C4-2B (cell line): Measurements from ENCODE around the gene EIF4G1.

Source experiments
- H3K27ac ChIP-seq: fragments of 450-650 bp; 2 replicates; pipeline ENCODE4 v1.5.1; 2017
- ZFX ChIP-seq: fragments of 450-650 bp; IDR thresholded peaks from 2 replicates; pipeline ENCODE4 v1.6.1; 2017
- TF ChIP-seq, protein P1 (sequence below): fragments of 450-650 bp; conservative IDR thresholded peaks from 2 replicates; pipeline ENCODE4 v1.5.1; 2017; ENCODE audit warnings: mild to moderate bottlenecking

EIF4G1 gene

DNA sequence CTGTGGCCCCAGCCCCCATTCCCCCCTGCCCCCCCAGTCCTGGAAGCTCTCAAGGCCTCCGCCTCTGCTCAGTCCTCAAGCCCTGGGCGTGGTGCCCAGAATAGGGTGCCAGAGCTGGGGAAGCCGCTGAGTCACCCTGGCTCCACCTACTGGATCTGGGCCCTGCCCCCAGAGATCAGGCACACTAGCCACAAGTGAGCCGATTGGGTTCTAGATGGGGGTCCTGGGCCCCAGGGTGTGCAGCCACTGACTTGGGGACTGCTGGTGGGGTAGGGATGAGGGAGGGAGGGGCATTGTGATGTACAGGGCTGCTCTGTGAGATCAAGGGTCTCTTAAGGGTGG, 5.7 kb downstream of the EIF4G1 start:
- TF ChIP-seq, protein P1, sequence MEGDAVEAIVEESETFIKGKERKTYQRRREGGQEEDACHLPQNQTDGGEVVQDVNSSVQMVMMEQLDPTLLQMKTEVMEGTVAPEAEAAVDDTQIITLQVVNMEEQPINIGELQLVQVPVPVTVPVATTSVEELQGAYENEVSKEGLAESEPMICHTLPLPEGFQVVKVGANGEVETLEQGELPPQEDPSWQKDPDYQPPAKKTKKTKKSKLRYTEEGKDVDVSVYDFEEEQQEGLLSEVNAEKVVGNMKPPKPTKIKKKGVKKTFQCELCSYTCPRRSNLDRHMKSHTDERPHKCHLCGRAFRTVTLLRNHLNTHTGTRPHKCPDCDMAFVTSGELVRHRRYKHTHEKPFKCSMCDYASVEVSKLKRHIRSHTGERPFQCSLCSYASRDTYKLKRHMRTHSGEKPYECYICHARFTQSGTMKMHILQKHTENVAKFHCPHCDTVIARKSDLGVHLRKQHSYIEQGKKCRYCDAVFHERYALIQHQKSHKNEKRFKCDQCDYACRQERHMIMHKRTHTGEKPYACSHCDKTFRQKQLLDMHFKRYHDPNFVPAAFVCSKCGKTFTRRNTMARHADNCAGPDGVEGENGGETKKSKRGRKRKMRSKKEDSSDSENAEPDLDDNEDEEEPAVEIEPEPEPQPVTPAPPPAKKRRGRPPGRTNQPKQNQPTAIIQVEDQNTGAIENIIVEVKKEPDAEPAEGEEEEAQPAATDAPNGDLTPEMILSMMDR = no peak
- H3K27ac ChIP-seq = peak overlapping the region; percentile 74

DNA sequence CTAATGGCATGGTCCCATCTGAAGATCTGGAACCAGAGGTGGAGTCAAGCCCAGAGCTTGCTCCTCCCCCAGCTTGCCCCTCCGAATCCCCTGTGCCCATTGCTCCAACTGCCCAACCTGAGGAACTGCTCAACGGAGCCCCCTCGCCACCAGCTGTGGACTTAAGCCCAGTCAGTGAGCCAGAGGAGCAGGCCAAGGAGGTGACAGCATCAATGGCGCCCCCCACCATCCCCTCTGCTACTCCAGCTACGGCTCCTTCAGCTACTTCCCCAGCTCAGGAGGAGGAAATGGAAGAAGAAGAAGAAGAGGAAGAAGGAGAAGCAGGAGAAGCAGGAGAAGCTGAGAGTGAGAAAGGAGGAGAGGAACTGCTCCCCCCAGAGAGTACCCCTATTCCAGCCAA, 7.3 kb downstream of the EIF4G1 start:
- TF ChIP-seq, protein P1 = no peak
- TF ChIP-seq ZFX = no peak
- H3K27ac ChIP-seq = peak overlapping the region; percentile 74; the same call in 1 of the 2 replicates

DNA sequence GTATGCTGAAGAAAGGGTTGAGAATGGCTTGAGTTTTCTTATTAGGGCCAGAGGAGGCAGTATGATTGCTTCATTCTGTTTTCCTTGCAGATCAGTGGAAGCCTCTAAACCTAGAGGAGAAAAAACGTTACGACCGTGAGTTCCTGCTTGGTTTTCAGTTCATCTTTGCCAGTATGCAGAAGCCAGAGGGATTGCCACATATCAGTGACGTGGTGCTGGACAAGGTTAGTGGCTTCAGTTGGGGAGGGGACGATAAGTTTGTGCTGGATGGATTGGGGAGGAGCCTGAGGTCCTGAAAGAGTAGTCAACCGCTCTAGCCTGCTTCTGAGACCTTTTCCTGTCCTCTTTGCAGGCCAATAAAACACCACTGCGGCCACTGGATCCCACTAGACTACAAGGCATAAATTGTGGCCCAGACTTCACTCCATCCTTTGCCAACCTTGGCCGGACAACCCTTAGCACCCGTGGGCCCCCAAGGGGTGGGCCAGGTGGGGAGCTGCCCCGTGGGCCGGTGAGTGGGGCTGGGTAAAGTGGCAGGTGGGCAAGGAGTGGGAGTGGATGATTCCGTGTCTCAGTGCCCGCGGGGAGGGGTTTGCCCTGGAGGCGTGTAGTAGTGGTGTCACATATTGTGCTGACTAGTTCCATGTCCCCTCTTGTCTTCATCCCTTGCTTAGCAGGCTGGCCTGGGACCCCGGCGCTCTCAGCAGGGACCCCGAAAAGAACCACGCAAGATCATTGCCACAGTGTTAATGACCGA, 8.5 kb downstream of the EIF4G1 start:
- no peak overlapping the region for H3K27ac ChIP-seq
- TF ChIP-seq, protein P1 = no peak
- no peak for TF ChIP-seq ZFX

DNA sequence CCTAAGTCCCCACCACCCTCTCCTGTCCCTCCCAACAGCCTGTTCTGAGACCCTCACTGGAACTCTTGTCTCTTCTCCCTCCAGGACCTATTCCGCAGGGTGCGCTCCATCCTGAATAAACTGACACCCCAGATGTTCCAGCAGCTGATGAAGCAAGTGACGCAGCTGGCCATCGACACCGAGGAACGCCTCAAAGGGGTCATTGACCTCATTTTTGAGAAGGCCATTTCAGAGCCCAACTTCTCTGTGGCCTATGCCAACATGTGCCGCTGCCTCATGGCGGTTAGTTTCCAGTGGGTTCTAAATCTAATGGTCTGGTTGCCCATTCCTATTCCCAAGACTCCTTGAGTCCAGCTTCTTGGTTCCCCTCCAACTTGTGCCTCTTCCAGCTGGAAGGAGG, 9.3 kb downstream of the EIF4G1 start:
- no peak overlapping the region for H3K27ac ChIP-seq
- TF ChIP-seq ZFX = no peak
- TF ChIP-seq, protein P1 = no peak

DNA sequence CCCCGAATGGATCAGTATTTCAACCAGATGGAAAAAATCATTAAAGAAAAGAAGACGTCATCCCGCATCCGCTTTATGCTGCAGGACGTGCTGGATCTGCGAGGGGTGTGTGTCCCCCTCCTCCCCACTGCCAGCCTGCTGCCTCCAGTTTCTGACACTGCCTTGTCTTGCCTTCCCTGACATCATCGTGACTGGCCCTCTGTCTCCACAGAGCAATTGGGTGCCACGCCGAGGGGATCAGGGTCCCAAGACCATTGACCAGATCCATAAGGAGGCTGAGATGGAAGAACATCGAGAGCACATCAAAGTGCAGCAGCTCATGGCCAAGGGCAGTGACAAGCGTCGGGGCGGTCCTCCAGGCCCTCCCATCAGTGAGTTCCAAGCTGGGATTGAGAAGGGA, 10.9 kb downstream of the EIF4G1 start:
- TF ChIP-seq ZFX = no peak
- TF ChIP-seq, protein P1 = no peak
- H3K27ac ChIP-seq = no peak overlapping the region

DNA sequence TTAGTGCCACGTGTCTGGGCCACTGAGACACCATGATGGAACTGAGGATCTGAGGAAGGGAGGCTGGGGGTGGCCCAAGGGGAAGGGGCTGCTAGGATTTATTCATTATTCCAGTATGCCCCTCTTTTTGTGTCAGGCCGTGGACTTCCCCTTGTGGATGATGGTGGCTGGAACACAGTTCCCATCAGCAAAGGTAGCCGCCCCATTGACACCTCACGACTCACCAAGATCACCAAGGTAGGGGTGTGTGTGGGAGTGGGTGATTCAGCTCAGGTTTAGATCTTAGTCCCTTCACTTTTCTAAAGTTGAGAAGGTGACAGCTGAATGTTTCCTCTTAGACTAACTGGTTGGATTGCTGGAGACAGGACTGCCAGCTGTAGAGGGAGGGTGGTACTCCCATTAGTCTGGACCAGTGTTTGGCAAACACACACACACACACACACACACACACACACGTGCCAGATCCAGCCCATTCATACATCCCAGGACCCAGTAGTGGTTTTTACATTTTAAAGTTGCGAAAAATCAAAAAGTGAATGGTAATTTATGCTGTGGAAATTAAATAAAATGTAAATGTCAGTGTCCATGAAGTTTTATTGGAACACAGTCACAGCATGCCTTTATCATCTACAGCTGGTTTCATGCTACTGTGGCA, 11.4 kb downstream of the EIF4G1 start:
- TF ChIP-seq, protein P1 = no peak
- TF ChIP-seq ZFX = no peak
- no peak overlapping the region for H3K27ac ChIP-seq

DNA sequence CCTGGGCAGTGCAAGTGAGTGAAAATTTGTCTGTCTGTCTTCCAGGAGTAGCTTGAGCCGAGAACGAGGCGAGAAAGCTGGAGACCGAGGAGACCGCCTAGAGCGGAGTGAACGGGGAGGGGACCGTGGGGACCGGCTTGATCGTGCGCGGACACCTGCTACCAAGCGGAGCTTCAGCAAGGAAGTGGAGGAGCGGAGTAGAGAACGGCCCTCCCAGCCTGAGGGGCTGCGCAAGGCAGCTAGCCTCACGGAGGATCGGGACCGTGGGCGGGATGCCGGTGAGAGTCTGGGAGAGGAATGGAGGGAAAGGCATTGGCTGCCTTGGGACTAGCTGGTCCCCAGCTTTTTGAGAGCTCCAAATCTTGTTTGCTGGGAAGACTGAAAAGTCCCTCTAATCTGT, 12.8 kb downstream of the EIF4G1 start:
- TF ChIP-seq, protein P1 = no peak
- no peak for TF ChIP-seq ZFX
- H3K27ac ChIP-seq = no peak overlapping the region
